Transverse colon (tissue), 4 donors: ENCODE measurements around the gene MEI4. TPM values are rescaled to one million over a fixed set of nuclear protein-coding genes. Genes with fewer than 3 reads are reported as not detected.
"Not testable (repeated sequence)": the region's sequence is repeated elsewhere in the genome, so short reads cannot be mapped to it uniquely, and the experiment has no call there.

ENCODE experiments used
- DNase-seq: peaks from one replicate; pipeline ENCODE4 v3.0.0-alpha.2; 2019
- H3K27ac ChIP-seq, 4 donors: fragments of 200-600 bp; sonication (generic); 2 replicates each; pipeline ENCODE4 v1.5.1; 2016 to 2018; ENCODE audit warnings: inconsistent platforms in 4 of 4
- H3K27me3 ChIP-seq: fragments of 200-600 bp; sonication (generic); 2 replicates; pipeline ENCODE4 v1.5.1; 2017; ENCODE audit warnings: inconsistent platforms
- H3K36me3 ChIP-seq, 4 donors: fragments of 200-600 bp; sonication (generic); 2 replicates each; pipeline ENCODE4 v1.5.1; 2017 to 2019; ENCODE audit warnings: inconsistent platforms in 4 of 4
- H3K4me1 ChIP-seq, 4 donors: fragments of 200-600 bp; sonication (generic); 2 replicates each; pipeline ENCODE4 v1.5.1; 2017 to 2020; ENCODE audit warnings: inconsistent platforms in 4 of 4
- H3K4me3 ChIP-seq, 4 donors: fragments of 200-600 bp; sonication (generic); 1 replicate in 1 of 4; 2 replicates in 3 of 4; pipeline versions ENCODE4 v1.5.1 to v1.6.1; 2017 to 2019; ENCODE audit warnings: inconsistent platforms in 4 of 4
- H3K9me3 ChIP-seq, 2 donors: fragments of 200-600 bp; sonication (generic); 2 replicates each; pipeline ENCODE4 v1.5.1; 2017 to 2019; ENCODE audit warnings: inconsistent platforms in 2 of 2
- EP300 ChIP-seq: sonication (generic); formaldehyde crosslinking; IDR thresholded peaks from one replicate; pipeline ENCODE4 v1.6.1; 2017; ENCODE audit warnings: antibody characterized with exemption, low read depth
- POLR2A ChIP-seq: fragments of 450-650 bp; IDR thresholded peaks from one replicate; pipeline ENCODE4 v1.6.1; 2016; ENCODE audit warnings: antibody characterized with exemption, mild to moderate bottlenecking, moderate library complexity
- POLR2AphosphoS5 ChIP-seq, 3 donors: sonication (generic); formaldehyde crosslinking; IDR thresholded peaks; one replicate each; pipeline ENCODE4 v1.6.1; 2016; ENCODE audit warnings: antibody characterized with exemption in 3 of 3
- WGBS, 2 donors: methylation state at CpG; one replicate each; pipeline ENCODE4 v1.1.5; 2018; ENCODE audit warnings: low coverage in 1 of 2; 5-methylcytosine and 5-hydroxymethylcytosine counted together
- in situ Hi-C, 4 donors: fragments of 200-750 bp; cut with MboI; loops; one replicate each; pipeline versions ENCODE4 v1.15.0 to v1.15.1; 2017; ENCODE audit warnings: low sequenced_read_pairs in 3 of 4, low pct_ligation_motif_present in 1 of 4, low pct_unique_long_range_greater_than_20kb in 1 of 4
- intact Hi-C: fragments of 100-400 bp; cut with DNase I; formaldehyde crosslinking; loops from one replicate; pipeline ENCODE4 v1.15.1; 2023; ENCODE audit warnings: low total_unique reads
- total RNA-seq, 4 donors: library from RNA; depleted of rRNA; stranded (reverse); fragments of >200 nt; gene quantifications; one replicate each; pipeline ENCODE4 v1.1.0, GENCODE V29; 2016
- TF ChIP-seq, protein P1 (sequence below), 5 experiments: fragments of 200-600 bp in 3 of 5; fragments of 450-650 bp in 2 of 5; sonication (generic) in 3 of 5; IDR thresholded peaks; 1 replicate in 2 of 5; 2 replicates in 3 of 5; pipeline ENCODE4 v1.5.1; 2016 to 2017; ENCODE audit warnings: antibody characterized with exemption in 5 of 5, inconsistent platforms in 3 of 5, mild to moderate bottlenecking in 2 of 5, moderate library complexity in 1 of 5

MEI4 gene
- total RNA-seq, 4 donors from 2014 or later, result under 0.01 TPM; not detected in 3

DNA sequence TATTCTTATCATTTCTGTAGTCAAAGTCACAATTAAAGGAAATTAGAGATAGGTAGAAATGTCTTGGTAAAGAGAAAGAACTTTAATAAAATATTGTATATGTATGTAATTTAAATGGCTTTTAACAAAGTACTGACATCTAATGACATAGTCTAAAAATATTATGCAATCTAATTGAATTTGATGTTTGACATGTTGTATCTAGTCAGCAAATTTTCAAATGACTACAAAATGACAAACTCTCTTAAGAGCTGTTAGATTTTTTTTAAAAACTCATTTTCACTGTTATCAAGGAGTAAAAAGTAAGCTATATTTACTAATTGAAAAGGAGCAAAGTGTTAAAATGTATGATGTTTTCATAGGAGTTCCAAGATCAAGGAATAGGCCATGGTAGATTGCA lies 176.9 kb downstream of the MEI4 start:
- no peaks in the 10 kb centered on the region for H3K9me3 ChIP-seq
- intact Hi-C loops, result no loop called here
- in situ Hi-C loops, result no loop called here
- no peak for DNase-seq
- H3K27ac ChIP-seq, result no peak overlapping the region
- no peak overlapping the region for H3K4me3 ChIP-seq
- H3K36me3 ChIP-seq, result no peaks in the 10 kb centered on the region
- TF ChIP-seq, protein P1, sequence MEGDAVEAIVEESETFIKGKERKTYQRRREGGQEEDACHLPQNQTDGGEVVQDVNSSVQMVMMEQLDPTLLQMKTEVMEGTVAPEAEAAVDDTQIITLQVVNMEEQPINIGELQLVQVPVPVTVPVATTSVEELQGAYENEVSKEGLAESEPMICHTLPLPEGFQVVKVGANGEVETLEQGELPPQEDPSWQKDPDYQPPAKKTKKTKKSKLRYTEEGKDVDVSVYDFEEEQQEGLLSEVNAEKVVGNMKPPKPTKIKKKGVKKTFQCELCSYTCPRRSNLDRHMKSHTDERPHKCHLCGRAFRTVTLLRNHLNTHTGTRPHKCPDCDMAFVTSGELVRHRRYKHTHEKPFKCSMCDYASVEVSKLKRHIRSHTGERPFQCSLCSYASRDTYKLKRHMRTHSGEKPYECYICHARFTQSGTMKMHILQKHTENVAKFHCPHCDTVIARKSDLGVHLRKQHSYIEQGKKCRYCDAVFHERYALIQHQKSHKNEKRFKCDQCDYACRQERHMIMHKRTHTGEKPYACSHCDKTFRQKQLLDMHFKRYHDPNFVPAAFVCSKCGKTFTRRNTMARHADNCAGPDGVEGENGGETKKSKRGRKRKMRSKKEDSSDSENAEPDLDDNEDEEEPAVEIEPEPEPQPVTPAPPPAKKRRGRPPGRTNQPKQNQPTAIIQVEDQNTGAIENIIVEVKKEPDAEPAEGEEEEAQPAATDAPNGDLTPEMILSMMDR (IDR thresholded peaks at IDR 0.05), result no peak
- TF ChIP-seq POLR2AphosphoS5 (IDR thresholded peaks at IDR 0.05), result no peak
- no peak for TF ChIP-seq EP300
- no peak for TF ChIP-seq POLR2A
- H3K4me1 ChIP-seq, result peaks cover 0 to under 1% (median 0%) of the 10 kb centered on the region in 4 donors
- no peaks in the 10 kb centered on the region for H3K27me3 ChIP-seq

DNA sequence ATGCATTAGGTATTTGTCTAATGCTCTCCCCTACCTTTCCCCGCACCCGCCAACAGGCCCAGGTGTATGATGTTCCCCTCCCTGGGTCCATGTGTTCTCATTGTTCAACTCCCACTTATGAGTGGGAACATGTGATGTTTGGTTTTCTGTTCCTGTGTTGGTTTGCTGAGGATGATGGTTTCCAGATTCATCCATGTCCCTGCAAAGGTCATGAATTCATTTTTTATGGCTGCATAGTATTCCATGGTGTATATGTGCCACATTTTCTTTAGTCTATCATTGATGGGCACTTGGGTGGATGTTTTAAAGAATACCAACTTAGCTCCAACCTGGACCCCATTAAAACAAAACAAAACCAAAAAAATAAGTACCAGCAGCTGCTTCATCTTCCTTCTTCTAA lies 180.9 kb downstream of the MEI4 start:
- DNase-seq, intact Hi-C loops, in situ Hi-C loops, H3K4me3 ChIP-seq, H3K27ac ChIP-seq, H3K27me3 ChIP-seq, H3K9me3 ChIP-seq, H3K4me1 ChIP-seq, H3K36me3 ChIP-seq: not testable (repeated sequence)
- 96% methylated on average over 2 of the region's 2 CpGs; no CpG with 5 or more reads in 1 of the 2 donors for WGBS, 2 donors

DNA sequence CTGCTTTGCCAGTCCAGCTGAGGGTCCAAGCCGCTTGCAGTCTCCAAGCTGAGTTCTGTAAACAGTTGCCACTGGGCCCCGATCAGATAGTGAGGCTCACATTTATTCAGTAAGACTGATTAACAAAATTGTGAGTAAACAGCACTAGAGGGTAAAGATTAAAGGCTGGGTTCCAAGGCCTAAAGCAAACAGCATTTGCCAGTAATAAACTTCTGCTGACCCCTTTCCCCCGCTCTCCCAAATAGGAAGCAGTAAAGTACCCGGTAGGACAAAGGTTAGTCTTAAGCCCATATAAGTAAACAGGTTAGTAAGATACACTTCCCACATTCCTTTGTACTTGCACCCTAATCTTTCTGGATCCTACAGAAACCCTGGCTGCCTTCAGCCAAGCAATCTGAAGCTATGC lies 181.8 kb downstream of the MEI4 start:
- in situ Hi-C loops, result no loop called here
- DNase-seq, result no peak

DNA sequence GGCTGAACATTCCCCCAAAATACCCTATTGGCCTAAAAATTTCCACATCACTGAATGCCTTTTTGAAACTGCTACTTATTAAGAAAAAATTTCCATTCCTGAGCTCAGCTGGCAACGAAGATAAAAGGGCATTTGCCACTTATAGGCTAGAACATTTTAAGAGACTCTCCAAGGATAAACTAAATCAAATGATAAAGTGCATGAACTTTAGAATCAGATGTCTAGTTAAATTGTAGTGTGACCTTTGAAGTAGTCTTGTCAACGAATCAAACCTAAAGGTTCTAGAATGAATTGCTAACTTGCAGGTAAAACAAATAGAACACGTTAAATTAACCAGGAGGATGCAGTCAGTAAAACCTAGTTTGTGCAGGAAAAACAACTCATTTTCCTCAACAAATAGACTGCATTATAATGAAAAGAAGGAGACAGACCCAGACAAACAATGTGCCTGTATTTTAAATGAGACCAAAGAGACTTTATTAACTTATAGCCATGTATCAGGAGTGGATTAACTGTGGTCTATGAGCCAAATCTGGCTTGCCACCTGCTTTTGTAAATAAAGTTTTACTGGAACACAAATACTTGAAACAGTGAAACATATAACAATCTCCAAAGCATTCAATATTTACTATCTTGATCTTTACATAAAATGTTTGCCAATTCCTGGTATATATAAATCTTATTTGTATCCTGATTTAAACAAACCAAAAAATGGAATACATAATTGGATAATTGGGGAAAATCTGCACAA lies 184.4 kb downstream of the MEI4 start:
- peaks cover 0 to 9% (median 0%) of the 10 kb centered on the region in 4 donors for H3K4me1 ChIP-seq
- TF ChIP-seq POLR2AphosphoS5 (IDR thresholded peaks at IDR 0.05), result no peak
- no peaks in the 10 kb centered on the region for H3K27me3 ChIP-seq
- DNase-seq, result no peak
- in situ Hi-C loops (no loop called here), intact Hi-C loops (no loop called here)
- no peak overlapping the region for H3K4me3 ChIP-seq
- 24 to 32% methylated on average over 3 of the region's 3 CpGs for WGBS, 2 donors
- H3K27ac ChIP-seq, result no peak overlapping the region
- H3K36me3 ChIP-seq, result no peaks in the 10 kb centered on the region
- no peaks in the 10 kb centered on the region for H3K9me3 ChIP-seq

More for the DNA sequence above, 181.8 kb downstream of the MEI4 start:
- Histone ChIP-seq H3K4me1 (peaks cover 0 to 9% (median 0%) of the 10 kb centered on the region in 4 donors), H3K27me3 (no peaks in the 10 kb centered on the region), H3K36me3 (no peaks in the 10 kb centered on the region), H3K4me3 (no peak overlapping the region), H3K9me3 (no peaks in the 10 kb centered on the region), H3K27ac (no peak overlapping the region)
- WGBS, 2 donors, result 21 to 23% methylated on average over 4 of the region's 4 CpGs
- intact Hi-C loops, result no loop called here
- TF ChIP-seq, protein P1 (IDR thresholded peaks at IDR 0.05), result no peak
- no peak for TF ChIP-seq EP300
- no peak for TF ChIP-seq POLR2A
- TF ChIP-seq POLR2AphosphoS5 (IDR thresholded peaks at IDR 0.05), result no peak

DNA sequence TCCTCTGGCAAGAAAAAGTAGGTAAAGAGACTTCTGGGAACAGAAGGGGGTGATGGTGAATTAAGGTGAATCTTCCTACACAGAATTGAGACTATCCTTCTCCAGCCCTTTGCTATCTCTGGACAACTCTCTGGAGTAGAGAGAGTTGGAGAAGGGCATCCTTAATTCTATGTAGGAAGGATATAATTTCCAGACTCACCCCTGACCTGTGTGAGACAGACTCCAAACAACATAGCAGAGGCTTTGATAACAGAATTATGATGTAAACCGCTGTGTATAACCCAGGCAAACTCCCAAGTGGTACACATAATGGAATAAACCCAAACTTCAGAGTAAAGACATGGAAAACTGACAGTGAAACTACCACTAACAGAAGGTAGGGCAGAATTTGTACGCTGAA lies 186.5 kb downstream of the MEI4 start:
- H3K27ac ChIP-seq, result no peak overlapping the region
- 47 to 63% methylated on average over 2 of the region's 2 CpGs for WGBS, 2 donors
- in situ Hi-C loops, result no loop called here

More for the DNA sequence above, 186.5 kb downstream of the MEI4 start:
- Histone ChIP-seq H3K9me3 (no peaks in the 10 kb centered on the region), H3K4me3 (no peak overlapping the region), H3K27me3 (no peaks in the 10 kb centered on the region), H3K4me1 (peaks cover 0 to 9% (median 0%) of the 10 kb centered on the region in 4 donors), H3K36me3 (no peaks in the 10 kb centered on the region)
- TF ChIP-seq EP300, result no peak
- TF ChIP-seq POLR2A, result no peak
- TF ChIP-seq, protein P1 (IDR thresholded peaks at IDR 0.05), result no peak
- TF ChIP-seq POLR2AphosphoS5 (IDR thresholded peaks at IDR 0.05), result no peak
- DNase-seq, result no peak
- intact Hi-C loops, result no loop called here
